Measurements from ENCODE around the gene RPL36. TPM values are rescaled to one million over a fixed set of nuclear protein-coding genes. Genes with fewer than 3 reads are reported as not detected.

RPL36 gene
- polyA plus RNA-seq, 1 donor (not counting 4 experiments of a cell fraction or from before 2014, with no cell fraction given) = 636 TPM

GRCh38 chr19:5642204-5642603, 47.9 kb upstream of the RPL36 start:
- dilution Hi-C loops (cut with MboI; ENCODE audit: extremely low pct_ligation_motif_present, low sequenced_read_pairs) = no loop called here
- Histone ChIP-seq H3K4me2 (ENCODE audit: control insufficient read depth, extremely low read depth, insufficient read depth, low read depth, low read length) (no peak overlapping the region), H3K9ac (ENCODE audit: control insufficient read depth, extremely low read depth, insufficient read depth, low read length) (no peak overlapping the region), H3K27me3 (ENCODE audit: control insufficient read depth, extremely low read depth, insufficient read depth, low read length) (no peaks in the 10 kb centered on the region), H3K4me1 (ENCODE audit: control insufficient read depth, extremely low read depth, insufficient read depth, low read length) (peaks cover 19% of the 10 kb centered on the region), H3K9me1 (ENCODE audit: control insufficient read depth, extremely low read depth, insufficient read depth, low read length) (peaks cover 7% of the 10 kb centered on the region), H3K9me3 (ENCODE audit: control insufficient read depth, low read depth, low read length) (no peaks in the 10 kb centered on the region), H3K4me3 (ENCODE audit: control insufficient read depth in 2 of 3, extremely low read depth in 1 of 3, insufficient read depth in 2 of 3, low read depth in 1 of 3, low read length in 3 of 3) (no peak overlapping the region), H3K27ac (ENCODE audit: control insufficient read depth, insufficient read depth, low read length) (no peak overlapping the region), H4K20me1 (ENCODE audit: control insufficient read depth, extremely low read depth, insufficient read depth, low read length) (peaks cover 30% of the 10 kb centered on the region), H3K79me2 (ENCODE audit: control insufficient read depth, insufficient read depth, low read length) (peaks cover 92% of the 10 kb centered on the region), H2AFZ (ENCODE audit: control insufficient read depth, low read length) (no peak overlapping the region), H3K36me3 (ENCODE audit: control insufficient read depth in 2 of 2, extremely low read depth in 1 of 2, insufficient read depth in 2 of 2, low read length in 2 of 2) (peaks cover 19 to 40% of the 10 kb centered on the region in 2 experiments)
- TF ChIP-seq, protein P1, sequence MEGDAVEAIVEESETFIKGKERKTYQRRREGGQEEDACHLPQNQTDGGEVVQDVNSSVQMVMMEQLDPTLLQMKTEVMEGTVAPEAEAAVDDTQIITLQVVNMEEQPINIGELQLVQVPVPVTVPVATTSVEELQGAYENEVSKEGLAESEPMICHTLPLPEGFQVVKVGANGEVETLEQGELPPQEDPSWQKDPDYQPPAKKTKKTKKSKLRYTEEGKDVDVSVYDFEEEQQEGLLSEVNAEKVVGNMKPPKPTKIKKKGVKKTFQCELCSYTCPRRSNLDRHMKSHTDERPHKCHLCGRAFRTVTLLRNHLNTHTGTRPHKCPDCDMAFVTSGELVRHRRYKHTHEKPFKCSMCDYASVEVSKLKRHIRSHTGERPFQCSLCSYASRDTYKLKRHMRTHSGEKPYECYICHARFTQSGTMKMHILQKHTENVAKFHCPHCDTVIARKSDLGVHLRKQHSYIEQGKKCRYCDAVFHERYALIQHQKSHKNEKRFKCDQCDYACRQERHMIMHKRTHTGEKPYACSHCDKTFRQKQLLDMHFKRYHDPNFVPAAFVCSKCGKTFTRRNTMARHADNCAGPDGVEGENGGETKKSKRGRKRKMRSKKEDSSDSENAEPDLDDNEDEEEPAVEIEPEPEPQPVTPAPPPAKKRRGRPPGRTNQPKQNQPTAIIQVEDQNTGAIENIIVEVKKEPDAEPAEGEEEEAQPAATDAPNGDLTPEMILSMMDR (optimal IDR thresholded peaks at IDR 0.05 in 1 of 3, IDR thresholded peaks at IDR 0.05 in 1 of 3, conservative IDR thresholded peaks at IDR 0.05 in 1 of 3; ENCODE audit: extremely low read depth in 1 of 3, insufficient read depth in 2 of 3, low read length in 3 of 3) = no peak
- TF ChIP-seq EZH2 (IDR thresholded peaks at IDR 0.05; ENCODE audit: low read length) = no peak
- FAIRE-seq (peak; percentile 5), DNase-seq (ENCODE audit: low read depth, low spot score) (no peak)

DNA sequence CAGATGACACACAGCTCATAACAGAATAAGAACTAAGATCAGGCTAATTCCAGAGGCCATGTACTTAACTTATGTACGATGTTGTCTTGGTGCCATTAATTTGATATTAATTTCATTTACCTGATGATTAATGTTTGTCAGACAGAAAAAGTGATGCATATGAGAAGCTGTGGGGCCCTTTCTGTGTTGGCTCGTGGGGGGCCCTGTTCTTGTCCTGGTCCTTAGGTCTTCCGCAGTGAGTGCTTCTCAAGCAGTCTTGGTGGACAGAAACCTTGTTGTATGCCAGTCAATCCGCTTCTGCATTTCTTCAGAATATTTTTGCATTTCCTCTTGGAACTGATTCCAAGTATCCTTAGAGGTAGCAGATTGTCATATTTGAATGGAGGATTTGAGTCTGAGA, 47.0 kb upstream of the RPL36 start:
- no peak overlapping the region for H3K4me3 ChIP-seq (ENCODE audit: control insufficient read depth in 2 of 3, extremely low read depth in 1 of 3, insufficient read depth in 2 of 3, low read depth in 1 of 3, low read length in 3 of 3)
- no peaks in the 10 kb centered on the region for H3K27me3 ChIP-seq (ENCODE audit: control insufficient read depth, extremely low read depth, insufficient read depth, low read length)
- H2AFZ ChIP-seq (ENCODE audit: control insufficient read depth, low read length) = no peak overlapping the region
- H4K20me1 ChIP-seq (ENCODE audit: control insufficient read depth, extremely low read depth, insufficient read depth, low read length) = peaks cover 23% of the 10 kb centered on the region
- dilution Hi-C loops (cut with MboI; ENCODE audit: extremely low pct_ligation_motif_present, low sequenced_read_pairs) = no loop called here
- DNase-seq (ENCODE audit: low read depth, low spot score) (no peak), FAIRE-seq (no peak)
- H3K9me1 ChIP-seq (ENCODE audit: control insufficient read depth, extremely low read depth, insufficient read depth, low read length) = peaks cover 4% of the 10 kb centered on the region
- H3K79me2 ChIP-seq (ENCODE audit: control insufficient read depth, insufficient read depth, low read length) = peaks cover 89% of the 10 kb centered on the region
- H3K36me3 ChIP-seq (ENCODE audit: control insufficient read depth in 2 of 2, extremely low read depth in 1 of 2, insufficient read depth in 2 of 2, low read length in 2 of 2) = peaks cover 23 to 47% of the 10 kb centered on the region in 2 experiments
- H3K4me1 ChIP-seq (ENCODE audit: control insufficient read depth, extremely low read depth, insufficient read depth, low read length) = peaks cover 19% of the 10 kb centered on the region
- no peak overlapping the region for H3K4me2 ChIP-seq (ENCODE audit: control insufficient read depth, extremely low read depth, insufficient read depth, low read depth, low read length)
- no peaks in the 10 kb centered on the region for H3K9me3 ChIP-seq (ENCODE audit: control insufficient read depth, low read depth, low read length)
- H3K9ac ChIP-seq (ENCODE audit: control insufficient read depth, extremely low read depth, insufficient read depth, low read length) = no peak overlapping the region
- no peak for TF ChIP-seq EZH2 (IDR thresholded peaks at IDR 0.05; ENCODE audit: low read length)
- TF ChIP-seq, protein P1 (optimal IDR thresholded peaks at IDR 0.05 in 1 of 3, IDR thresholded peaks at IDR 0.05 in 1 of 3, conservative IDR thresholded peaks at IDR 0.05 in 1 of 3; ENCODE audit: extremely low read depth in 1 of 3, insufficient read depth in 2 of 3, low read length in 3 of 3) = no peak
- H3K27ac ChIP-seq (ENCODE audit: control insufficient read depth, insufficient read depth, low read length) = no peak overlapping the region
